COLO668 (cell line): Measurements from ENCODE around the gene IP6K2.

ENCODE experiments used
- DNase-seq: peaks from one replicate; lab custom pipeline; 2025; ENCODE audit not compliant: unreplicated experiment; lab: John Stamatoyannopoulos, UW

The IP6K2 gene

GRCh38 chr3:48664929-48665328 lies 52.1 kb downstream of the IP6K2 start:
- no peak for DNase-seq

DNA sequence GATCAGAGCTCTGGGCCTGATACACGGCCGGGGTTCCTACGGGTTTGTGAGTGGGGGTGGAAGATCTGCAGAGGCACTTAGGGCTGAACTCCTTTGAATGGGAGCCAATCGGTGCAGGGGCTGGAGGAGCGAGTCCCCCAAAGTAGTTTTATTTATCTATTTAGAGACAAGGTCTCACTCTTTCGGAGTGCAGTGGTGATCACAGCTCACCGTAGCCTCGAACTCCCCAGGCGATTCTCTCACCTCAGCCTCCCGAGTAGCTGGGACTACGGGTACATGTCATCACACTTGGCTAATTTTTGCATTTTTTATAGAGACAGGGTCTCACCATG lies 52.7 kb downstream of the IP6K2 start:
- DNase-seq: no peak

GRCh38 chr3:48663489-48664312 lies 53.3 kb downstream of the IP6K2 start:
- peak; percentile 96 for DNase-seq

DNA sequence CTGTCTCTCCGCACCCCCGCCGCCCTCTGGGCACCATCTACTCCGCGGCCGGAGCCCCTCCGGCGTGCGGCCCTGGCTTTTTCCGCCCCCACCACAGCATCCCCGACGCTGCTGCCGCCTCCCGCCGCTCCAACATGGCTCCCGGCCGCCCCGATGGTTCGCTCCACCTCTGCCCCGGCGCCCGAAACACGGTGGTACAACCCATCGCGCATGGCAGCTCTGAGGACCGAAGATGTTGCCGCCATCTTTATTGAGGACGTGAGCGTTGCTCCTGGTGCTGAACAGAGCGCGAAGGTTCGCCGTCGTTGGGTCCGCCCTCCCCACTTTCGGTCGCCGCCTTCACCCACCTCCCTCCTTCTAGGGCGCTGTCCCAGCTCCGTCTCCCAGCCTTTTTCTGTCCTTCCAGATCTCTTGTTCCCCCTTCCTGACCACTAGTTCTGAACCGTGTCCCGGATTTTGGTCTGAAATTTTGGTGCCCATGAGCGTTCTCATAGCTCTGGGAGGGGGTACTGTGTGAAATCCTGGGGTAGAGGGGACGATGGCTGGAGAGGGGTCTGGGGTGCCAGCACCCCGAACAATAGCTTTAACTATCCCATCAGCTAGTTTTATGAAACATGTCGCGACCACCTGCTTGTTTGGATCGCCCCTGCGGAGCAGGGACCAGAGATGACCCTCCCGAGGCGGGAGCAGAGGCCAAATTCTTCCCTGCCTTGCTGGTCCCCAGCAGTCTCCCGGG lies 54.1 kb downstream of the IP6K2 start, which contains the start of gene CELSR3:
CELSR3 (minus strand) TSS at position 134 of the 736 bp plus-strand sequence. CDS start 252 bp downstream, outside the sequence.
- peak; percentile 86 for DNase-seq

DNA sequence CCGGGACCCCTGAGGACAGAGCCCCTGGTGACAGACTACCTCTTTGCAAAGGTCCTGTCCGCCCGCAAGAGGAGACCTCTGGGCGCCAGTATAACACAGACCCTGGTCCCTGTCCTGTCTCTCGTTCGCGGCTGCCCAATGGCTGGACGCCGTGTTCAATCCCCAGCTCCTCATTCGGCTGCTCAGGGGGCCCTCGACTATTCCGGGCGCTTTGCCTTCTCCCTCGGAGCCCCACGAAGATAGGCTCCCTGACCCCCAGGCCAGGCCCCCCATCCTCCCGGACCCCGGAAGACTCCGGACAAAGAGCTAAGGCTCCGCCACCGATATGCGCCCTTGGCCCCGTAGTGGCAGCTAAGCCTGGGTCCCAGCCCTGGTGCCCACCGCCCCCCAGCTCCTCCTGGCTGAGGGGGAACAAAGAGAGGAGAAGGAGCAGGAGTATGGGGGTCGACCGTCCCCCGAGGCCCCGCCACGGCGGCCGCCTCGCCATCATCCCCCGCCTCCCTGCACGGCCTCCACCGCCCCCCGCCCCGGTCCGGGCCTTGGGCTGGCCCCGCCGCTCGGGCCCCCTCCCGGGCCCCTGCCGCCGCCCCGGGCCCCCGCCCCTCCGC lies 54.8 kb downstream of the IP6K2 start:
- DNase-seq: peak; percentile 14

GRCh38 chr3:48661501-48662144 lies 55.4 kb downstream of the IP6K2 start:
- DNase-seq: no peak

DNA sequence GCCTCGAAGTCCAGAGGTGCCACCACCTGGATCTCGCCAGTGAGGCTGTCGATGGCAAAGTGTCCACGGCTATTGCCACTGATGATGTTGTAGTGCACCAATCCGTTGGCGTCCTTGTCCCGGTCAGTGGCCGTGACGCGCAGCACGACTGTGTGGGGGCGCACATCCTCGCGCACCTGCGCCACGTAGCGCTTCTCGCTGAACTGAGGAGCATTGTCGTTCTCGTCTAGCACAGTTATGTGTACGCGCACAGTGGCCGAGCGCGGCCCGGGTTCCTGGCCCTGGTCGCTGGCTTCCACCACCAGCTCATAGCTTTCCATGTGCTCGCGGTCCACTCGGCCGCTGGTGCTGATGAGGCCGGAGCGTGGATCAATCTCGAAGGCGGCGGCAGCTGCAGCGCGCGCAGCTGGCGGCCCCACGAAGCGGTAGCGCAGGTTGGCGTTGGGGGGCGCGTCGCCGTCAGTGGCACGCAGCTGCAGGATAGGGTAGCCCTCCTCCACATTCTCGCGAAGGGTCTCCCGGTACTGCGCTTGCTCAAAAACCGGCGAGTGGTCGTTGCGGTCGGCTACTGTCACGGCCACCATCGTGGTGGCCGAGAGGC lies 56.1 kb downstream of the IP6K2 start:
- DNase-seq: no peak

DNA sequence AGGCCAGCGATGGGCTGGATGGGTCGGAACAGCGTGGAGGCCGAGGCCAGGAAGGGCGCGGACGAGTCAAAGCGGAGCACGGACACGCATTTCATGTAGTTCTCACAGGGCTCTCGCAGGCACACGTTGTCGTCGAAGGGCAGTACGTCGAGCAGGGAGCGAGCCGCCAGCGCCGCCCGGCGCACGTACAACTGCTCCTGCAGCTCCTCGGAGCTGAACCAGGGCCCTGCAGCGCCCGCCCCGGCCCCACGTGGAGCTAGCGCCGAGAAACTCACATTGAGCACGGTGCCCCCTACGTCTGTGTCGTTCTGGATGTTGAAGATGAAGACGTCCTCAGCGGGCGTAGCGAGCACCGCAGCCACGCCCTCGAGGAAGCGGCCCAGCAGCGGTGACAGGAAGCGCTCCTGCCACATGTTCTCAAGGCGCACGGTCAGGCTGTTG lies 60.2 kb downstream of the IP6K2 start:
- DNase-seq: no peak

DNA sequence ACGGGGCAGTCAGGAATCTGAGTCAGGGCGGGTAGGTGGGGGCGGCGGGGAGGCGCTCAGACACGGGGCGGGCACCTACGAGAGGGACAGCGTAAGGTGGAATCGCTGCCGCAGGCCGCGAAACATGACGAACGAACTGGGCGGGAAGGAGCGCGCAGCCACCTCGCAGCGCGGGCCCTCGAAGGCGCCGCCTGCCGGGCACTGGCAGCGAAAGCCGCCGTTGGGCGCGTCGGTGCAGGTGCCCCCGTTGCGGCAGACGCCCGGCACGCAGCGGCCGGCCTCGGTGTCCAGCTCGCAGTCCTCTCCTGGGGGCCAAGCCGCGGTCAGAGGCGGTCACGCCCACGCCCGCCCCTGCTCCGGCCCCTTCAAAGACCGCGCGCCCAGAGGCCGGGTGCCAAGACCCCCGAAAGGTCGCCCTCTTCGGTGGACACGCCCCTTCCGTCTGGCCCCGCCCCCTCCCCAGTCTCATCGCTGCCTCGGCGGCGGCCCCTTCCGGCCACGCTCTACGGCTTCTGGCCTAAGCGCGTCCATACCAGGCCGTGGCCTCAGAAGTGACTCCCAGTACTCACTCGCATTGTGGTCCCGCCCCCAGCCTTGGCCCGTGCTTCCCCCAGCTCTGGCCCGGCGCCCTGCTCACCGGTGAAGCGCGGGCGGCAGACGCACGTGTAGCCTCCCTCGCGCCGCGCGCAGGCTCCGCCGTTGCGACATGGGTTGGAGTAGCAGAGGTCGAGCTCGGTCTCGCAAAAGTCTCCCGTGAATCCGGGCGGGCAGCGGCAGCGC lies 60.8 kb downstream of the IP6K2 start:
- DNase-seq: no peak

GRCh38 chr3:48655606-48656005 lies 61.4 kb downstream of the IP6K2 start:
- DNase-seq: no peak

- DNase-seq: no peak
Observed at GRCh38 chr3:48655063-48655462, 62.0 kb downstream of the IP6K2 start.

DNA sequence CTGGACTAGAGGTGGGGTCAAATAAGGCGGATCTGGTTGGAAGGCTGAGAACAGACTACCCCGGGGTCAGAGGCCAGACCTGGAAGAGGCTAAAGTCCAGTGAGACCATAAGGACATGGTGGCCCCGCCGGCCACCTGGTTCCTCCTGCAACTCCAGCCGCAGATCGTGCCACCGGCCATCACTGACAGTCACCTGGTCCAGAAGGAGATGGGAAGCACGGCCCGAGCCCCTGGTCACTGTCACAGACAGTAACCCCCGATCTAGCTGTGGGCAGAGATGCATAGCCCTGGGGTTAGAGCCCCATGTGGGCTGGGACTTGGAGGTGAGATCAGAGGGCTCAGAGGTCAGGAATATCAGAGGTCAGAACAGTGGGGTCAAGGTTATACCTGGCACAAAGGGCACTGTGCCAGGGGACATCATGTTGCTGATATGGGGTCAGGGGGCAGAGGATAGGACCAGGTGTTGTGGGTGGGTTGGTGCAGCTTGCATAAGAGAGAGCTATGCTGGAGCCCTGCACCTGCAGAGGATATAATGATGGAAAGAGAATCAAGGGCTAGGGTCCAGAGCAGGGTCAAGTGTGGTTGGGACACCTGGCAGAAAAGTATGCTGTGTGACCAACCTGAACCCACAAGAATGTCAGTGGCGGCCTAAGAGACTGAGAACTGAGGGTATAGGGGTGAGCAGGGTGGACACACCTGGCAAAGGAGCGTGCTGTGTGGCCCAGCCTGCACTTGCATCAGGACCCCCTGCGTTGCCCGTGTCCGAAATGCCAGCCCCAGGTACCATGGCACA lies 63.9 kb downstream of the IP6K2 start:
- DNase-seq: no peak

- DNase-seq: no peak
Observed at GRCh38 chr3:48651771-48652170, 65.2 kb downstream of the IP6K2 start.

DNA sequence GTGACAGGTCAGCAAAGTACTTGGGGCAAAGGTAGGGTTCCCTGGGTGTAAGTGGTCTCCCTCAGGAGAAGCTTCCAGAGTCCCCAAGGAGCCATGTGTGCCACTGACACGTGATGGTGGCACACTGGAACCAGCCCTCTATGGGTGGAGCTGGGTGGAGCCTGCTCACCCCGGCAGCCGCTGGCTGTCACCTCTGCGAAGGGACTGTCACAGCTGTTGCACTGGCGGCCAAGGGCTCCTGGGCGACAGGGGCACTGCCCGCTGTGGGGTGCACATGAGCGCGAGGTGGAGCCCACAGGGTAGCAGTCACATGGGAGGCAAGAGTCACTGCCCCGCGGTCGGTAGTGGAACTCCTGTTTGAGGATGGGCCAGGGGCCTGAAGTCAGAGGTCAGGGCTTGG lies 66.3 kb downstream of the IP6K2 start:
- DNase-seq: no peak

- no peak for DNase-seq
Observed at GRCh38 chr3:48648188-48648850, 68.7 kb downstream of the IP6K2 start.

- DNase-seq: no peak
Observed at GRCh38 chr3:48647714-48648113, 69.3 kb downstream of the IP6K2 start.

GRCh38 chr3:48644898-48645760 lies 71.9 kb downstream of the IP6K2 start:
- DNase-seq: no peak

DNA sequence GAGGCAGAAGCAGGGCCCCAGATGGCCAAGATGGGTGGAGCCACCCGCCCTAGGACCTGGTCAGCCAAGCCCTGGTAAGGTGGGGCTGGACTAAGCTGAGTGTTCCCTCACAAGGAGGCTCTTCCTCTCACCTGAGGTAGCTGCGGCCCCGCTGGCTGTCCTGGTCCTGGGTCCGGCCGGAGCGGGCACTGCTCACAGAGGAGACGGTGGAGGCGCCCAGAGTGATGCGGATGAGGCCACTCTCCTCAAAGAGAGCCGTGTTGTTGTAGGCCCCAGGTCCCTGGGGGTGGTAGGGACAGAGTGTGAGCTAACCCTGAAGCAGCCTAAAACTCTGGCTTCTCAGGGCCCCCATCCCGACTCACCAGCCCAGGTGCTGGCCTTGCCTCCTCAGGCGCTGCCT lies 74.4 kb downstream of the IP6K2 start:
- no peak for DNase-seq
